ENCODE data around the gene SLC35F5.
"Not testable (repeated sequence)": the region's sequence is repeated elsewhere in the genome, so short reads cannot be mapped to it uniquely, and the experiment has no call there.

The SLC35F5 gene

DNA sequence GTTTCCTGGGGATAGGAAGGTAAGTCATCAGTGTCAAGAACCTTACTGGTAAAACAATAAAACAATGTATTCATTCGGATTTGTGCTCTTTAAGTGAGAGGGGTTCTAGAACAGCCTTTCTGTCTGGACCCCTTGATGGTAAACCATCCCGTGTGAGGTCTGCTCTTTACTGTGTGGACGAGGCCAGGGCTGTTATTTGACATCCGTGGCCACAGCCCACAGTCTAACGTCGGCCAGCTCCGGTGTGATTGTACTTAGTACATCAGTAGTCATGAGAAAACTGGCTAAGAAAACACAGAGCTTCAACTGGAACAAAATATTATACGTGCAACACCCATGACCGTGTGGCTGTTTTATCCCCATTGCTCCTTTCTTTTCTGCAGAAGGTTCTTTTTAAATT is 62.0 kb downstream of the SLC35F5 start:
- H3K4me3 ChIP-seq (ENCODE audit: low read length): no peak overlapping the region
- TF ChIP-seq ZNF274 (IDR thresholded peaks at IDR 0.05; ENCODE audit: low read depth, low read length): no peak

DNA sequence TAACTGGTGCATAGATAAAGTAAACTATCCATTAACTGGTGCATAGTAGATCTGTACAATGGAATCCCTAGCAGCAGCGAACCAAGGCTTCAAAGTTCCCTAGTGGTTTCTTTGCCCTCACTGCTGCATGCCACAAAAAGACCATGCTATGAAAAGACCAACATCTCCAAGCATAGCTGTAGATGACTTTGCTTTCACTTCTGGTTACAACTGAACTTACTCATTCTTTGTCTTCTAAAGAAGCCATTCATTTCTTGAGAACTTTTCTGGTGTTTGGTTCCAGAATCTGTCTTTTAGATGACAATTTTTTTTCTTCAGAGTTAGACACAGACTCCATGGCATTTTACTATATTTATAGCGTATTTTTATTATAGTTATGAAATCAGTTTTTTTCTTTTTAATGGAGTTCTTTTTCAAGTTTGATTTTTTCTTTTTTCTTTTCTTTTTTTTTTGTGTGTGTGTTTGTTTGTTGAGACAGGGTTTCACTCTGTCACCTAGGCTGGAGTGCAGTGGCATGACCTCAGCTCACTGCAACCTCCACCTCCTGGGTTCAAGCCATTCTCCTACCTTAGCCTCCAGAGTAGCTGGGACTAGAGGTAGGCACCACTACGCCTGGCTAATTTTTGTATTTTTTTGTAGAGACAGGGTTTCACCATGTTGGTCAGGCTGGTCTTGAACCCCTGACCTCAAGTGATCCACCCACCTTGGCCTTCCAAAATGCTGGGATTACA is 63.6 kb downstream of the SLC35F5 start:
- no peak for TF ChIP-seq ZNF274 (IDR thresholded peaks at IDR 0.05; ENCODE audit: low read depth, low read length)
- peak overlapping the region; percentile 5; the same call in 1 of the 2 replicates for H3K4me3 ChIP-seq (ENCODE audit: low read length)

- H3K4me3 ChIP-seq (ENCODE audit: low read length): not testable (repeated sequence)
These were observed 65.6 kb downstream of the SLC35F5 start for GRCh38 chr2:113690871-113691270.

DNA sequence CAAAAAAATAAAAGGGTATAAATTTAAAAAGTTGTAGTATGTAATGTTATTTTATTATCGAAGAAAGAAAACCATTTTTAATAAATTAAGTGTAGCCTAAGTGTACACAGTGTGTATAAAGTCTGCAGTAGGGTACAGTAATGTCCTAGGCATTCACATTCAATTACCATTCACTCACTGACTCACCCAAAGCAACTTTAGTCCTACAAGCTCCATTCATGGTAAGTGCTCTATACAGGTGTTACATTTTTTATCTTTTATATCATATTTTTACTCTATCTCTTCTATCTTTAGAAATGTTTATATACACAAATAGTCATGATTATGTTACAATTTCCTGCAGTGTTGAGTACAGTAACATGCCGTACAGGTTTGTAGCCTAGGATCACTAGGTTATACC is 69.9 kb downstream of the SLC35F5 start:
- TF ChIP-seq ZNF274 (IDR thresholded peaks at IDR 0.05; ENCODE audit: low read depth, low read length): no peak
- H3K4me3 ChIP-seq (ENCODE audit: low read length): no peak overlapping the region

- TF ChIP-seq ZNF274 (IDR thresholded peaks at IDR 0.05; ENCODE audit: low read depth, low read length): no peak
- no peak overlapping the region for H3K4me3 ChIP-seq (ENCODE audit: low read length)
These were observed 71.0 kb downstream of the SLC35F5 start for GRCh38 chr2:113685471-113685870.

DNA sequence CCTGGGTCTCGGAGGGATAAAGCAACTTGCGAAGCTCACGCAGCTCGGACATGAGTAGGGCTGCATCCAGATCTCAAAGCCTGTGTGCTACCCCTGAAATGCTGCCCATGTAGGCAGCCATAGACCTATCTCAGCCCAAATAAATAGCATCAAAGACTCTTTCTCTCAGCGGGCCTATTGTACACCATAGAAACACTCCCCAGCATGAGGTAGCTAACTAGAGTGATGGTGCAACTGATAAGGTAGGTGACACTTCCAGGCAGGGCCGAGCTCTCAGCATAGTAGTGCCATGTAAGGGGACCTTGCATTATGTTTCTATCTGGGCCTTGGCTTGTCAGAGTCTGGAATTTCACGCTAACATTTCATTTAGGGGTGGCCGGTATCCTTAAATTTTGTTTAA is 77.0 kb downstream of the SLC35F5 start:
- no peak for TF ChIP-seq ZNF274 (IDR thresholded peaks at IDR 0.05; ENCODE audit: low read depth, low read length)
- no peak overlapping the region for H3K4me3 ChIP-seq (ENCODE audit: low read length)

DNA sequence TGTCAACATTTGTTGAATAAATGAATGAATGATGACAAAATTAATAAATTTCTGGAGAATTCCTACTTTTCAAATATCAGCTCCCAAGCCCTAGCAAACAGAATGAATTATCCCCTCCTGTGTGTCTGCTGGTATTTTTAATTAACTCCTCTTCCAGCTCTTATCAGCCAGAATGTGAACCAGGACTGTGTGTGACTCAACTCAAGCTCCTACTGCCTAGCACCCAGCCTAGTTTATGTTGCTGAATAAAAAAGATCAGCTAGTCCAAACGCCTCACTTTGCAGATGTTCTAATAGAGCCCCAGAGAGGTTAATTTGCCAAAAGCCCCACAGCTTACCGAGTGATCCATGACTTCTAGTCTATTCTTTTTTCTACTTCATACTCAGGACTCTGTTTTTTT is 79.1 kb downstream of the SLC35F5 start:
- TF ChIP-seq ZNF274 (IDR thresholded peaks at IDR 0.05; ENCODE audit: low read depth, low read length): no peak
- no peak overlapping the region for H3K4me3 ChIP-seq (ENCODE audit: low read length)

DNA sequence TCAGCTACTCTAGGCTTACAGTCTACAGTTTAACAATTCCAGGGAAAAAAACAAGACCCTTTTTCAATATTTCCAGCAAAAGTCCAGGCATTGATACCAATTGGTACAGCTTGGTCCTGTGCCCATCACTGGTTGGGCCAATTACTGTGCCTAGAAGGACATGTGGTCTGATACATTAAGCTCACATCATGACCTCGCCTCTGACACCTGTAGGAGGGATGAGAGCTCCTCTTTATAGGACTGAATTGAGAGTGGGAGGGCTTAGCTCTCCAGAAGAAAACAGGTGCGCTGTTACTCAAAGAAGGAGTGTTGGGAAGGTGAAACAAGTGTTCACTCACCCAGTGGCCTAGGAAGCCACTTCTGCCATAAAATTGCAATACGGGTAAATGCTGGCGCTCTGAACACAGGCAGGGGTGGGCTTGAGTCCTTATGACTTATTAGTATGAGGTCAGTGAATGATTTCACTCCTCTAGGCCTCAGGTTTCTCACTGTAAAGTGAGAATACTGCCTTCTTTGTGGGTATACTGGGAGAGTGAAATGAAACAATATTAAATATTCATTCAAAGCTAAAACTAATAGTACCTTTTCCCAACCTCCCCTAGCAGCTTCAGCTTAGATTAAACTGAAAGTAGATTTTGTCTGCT is 79.7 kb downstream of the SLC35F5 start:
- no peak for TF ChIP-seq ZNF274 (IDR thresholded peaks at IDR 0.05; ENCODE audit: low read depth, low read length)
- no peak overlapping the region for H3K4me3 ChIP-seq (ENCODE audit: low read length)

DNA sequence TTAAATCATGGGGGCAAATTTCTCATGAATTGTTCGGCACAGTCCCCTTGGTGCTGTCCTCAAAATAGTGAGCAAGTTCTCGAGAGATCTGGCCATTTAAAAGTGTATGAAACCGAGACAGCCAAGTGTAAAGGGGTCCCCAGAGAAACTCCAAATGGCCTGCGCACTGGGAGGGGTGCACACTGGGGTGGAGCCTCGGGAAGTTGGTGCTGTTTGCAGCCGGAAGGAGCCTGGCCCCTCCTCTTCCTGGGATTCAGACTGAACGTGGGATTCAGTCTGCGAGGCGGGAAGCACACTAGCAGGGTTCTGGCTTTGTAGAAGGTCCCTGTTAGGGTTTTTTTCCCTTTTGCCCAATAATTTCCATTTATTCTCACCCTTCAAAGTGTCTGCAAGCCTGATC is 80.6 kb downstream of the SLC35F5 start:
- TF ChIP-seq ZNF274 (IDR thresholded peaks at IDR 0.05; ENCODE audit: low read depth, low read length): no peak
- no peak overlapping the region for H3K4me3 ChIP-seq (ENCODE audit: low read length)

DNA sequence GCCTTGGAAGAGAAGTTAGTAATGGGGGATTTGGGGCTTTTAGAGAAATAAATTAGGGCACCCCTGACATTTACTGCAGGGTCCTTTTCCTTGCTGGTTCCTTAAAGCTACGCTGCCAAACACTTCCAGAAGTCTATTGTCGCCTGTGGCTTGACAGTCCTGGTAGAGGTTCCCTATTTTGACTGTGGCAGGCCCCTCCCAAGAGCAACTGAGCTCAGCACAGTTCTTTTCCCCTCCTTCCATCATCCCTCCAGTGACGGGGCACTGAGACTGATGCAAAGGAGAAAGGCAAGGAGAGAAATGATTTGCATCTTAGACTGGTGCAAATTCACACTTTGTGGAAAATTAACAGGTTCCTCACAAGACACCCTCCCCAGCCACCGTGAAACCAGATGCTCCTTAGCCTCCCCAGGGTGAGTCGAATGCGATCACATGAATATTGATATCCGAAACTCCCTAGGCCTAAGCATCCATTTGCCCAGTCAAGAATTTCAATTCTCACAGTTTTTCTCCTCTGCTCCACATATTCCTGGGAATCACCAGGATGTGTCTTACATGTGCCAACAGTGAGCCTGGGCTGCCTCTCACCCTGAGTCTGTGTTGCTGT is 84.0 kb downstream of the SLC35F5 start:
- H3K4me3 ChIP-seq (ENCODE audit: low read length): no peak overlapping the region
- no peak for TF ChIP-seq ZNF274 (IDR thresholded peaks at IDR 0.05; ENCODE audit: low read depth, low read length)

DNA sequence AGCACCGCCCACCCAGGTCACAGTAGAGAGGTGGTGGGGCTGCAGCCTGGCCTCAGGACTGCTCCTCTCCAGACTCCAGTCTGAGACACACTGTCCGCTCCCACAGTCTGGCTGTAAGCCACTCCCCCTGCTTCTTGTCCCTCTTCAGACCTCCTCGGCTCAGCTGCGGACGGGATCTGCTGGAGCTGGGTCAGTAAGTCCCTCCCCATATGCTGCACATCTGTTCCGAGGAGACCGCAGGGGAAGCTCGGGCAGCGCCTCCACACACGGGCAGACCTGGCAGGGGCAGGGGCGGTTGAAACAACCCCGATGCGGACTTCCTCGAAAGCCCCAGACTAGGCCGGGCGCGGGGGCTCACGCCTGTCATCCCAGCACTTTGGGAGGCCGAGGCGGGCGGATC is 87.4 kb downstream of the SLC35F5 start:
- not testable (repeated sequence) for H3K4me3 ChIP-seq (ENCODE audit: low read length)

DNA sequence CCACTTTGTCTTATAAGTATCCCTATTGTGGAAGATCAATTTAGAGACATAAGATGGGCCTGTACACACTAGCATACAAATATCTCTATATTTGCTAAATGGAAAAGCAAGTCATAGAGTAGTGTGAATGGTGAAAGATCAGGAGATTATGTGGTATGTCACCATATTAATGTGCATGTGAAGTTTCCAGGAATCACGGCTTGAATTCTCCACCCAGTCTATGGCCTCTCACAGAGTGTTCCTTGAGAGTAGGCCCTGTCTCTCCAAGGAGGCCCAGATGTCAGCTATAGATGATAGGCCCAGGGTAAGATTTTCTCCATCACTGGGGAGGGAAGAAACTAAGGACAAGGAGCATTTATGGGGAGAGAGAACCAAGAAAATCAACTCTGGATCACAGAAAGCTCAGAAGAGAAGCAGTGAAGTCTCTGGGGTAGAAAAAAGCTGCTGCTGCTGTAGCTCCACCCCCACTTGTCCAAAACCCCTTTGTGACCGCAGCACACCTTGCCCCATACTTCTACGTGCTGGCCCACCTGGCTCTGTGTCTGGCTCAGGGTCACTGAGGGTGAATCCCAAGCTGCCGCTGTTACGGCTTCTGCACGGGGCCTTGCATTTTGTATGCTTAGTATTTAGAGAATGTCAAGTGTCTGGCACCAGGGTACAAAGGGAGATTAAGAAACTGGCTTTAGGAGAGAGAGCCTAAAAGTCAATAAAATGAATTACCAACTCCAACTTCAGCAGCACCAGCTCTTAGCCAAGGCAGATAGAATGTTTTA is 91.5 kb downstream of the SLC35F5 start:
- not testable (repeated sequence) for H3K4me3 ChIP-seq (ENCODE audit: low read length)

- H3K4me3 ChIP-seq (ENCODE audit: low read length): not testable (repeated sequence)
These were observed 93.0 kb downstream of the SLC35F5 start for GRCh38 chr2:113663285-113664060.
